ENCODE measurements around the gene ZBTB6.

The ZBTB6 gene

GRCh38 chr9:122912964-122913673 lies at the start of gene ZBTB6:
TSS of gene ZBTB6 (minus strand) at chr9:122913323. CDS start at chr9:122912072, 1,251 bp downstream.
- Histone ChIP-seq H3K4me1 (ENCODE audit: control insufficient read depth in 1 of 2, insufficient read depth in 2 of 2, low read length in 2 of 2) (peaks cover 13 to 14% of the 10 kb centered on the region in 2 donors), H3K27ac (ENCODE audit: low read depth, low read length) (peak within 1 kb of the TSS; percentile 71), H3K9me3 (ENCODE audit: control insufficient read depth in 1 of 2, low read length in 2 of 2) (no peaks in the 10 kb centered on the region), H3K27me3 (ENCODE audit: control insufficient read depth in 1 of 2, insufficient read depth in 2 of 2, low read length in 2 of 2) (no peaks in the 10 kb centered on the region), H3K4me3 (ENCODE audit: low read depth in 1 of 2, low read length in 2 of 2) (peak within 1 kb of the TSS; percentile 84 to 95), H3K36me3 (ENCODE audit: control insufficient read depth in 1 of 2, insufficient read depth in 2 of 2, low read length in 2 of 2) (peaks cover 3 to 15% of the 10 kb centered on the region in 2 donors), H3K9ac (ENCODE audit: low read depth in 1 of 2, low read length in 2 of 2) (peak within 1 kb of the TSS; percentile 72 to 88)

- H3K9ac ChIP-seq (ENCODE audit: low read depth in 1 of 2, low read length in 2 of 2): no peak overlapping the region
- no peak overlapping the region for H3K4me3 ChIP-seq (ENCODE audit: low read depth in 1 of 2, low read length in 2 of 2)
- H3K36me3 ChIP-seq (ENCODE audit: control insufficient read depth in 1 of 2, insufficient read depth in 2 of 2, low read length in 2 of 2): peaks cover 0 to 3% of the 10 kb centered on the region in 2 donors
- no peaks in the 10 kb centered on the region for H3K27me3 ChIP-seq (ENCODE audit: control insufficient read depth in 1 of 2, insufficient read depth in 2 of 2, low read length in 2 of 2)
- no peaks in the 10 kb centered on the region for H3K4me1 ChIP-seq (ENCODE audit: control insufficient read depth in 1 of 2, insufficient read depth in 2 of 2, low read length in 2 of 2)
- H3K27ac ChIP-seq (ENCODE audit: low read depth, low read length): no peak overlapping the region
- H3K9me3 ChIP-seq (ENCODE audit: control insufficient read depth in 1 of 2, low read length in 2 of 2): no peaks in the 10 kb centered on the region
These were observed 48.0 kb upstream of the ZBTB6 start for GRCh38 chr9:122961139-122961538.

GRCh38 chr9:122955961-122956360 lies 42.8 kb upstream of the ZBTB6 start:
- Histone ChIP-seq H3K27me3 (ENCODE audit: control insufficient read depth in 1 of 2, insufficient read depth in 2 of 2, low read length in 2 of 2) (no peaks in the 10 kb centered on the region), H3K27ac (ENCODE audit: low read depth, low read length) (no peak overlapping the region), H3K4me1 (ENCODE audit: control insufficient read depth in 1 of 2, insufficient read depth in 2 of 2, low read length in 2 of 2) (peaks cover 0 to 10% of the 10 kb centered on the region in 2 donors), H3K36me3 (ENCODE audit: control insufficient read depth in 1 of 2, insufficient read depth in 2 of 2, low read length in 2 of 2) (no peaks in the 10 kb centered on the region), H3K4me3 (ENCODE audit: low read depth in 1 of 2, low read length in 2 of 2) (no peak overlapping the region), H3K9ac (ENCODE audit: low read depth in 1 of 2, low read length in 2 of 2) (no peak overlapping the region), H3K9me3 (ENCODE audit: control insufficient read depth in 1 of 2, low read length in 2 of 2) (no peaks in the 10 kb centered on the region)

GRCh38 chr9:122954253-122954691 lies 41.1 kb upstream of the ZBTB6 start:
- Histone ChIP-seq H3K36me3 (ENCODE audit: control insufficient read depth in 1 of 2, insufficient read depth in 2 of 2, low read length in 2 of 2) (no peaks in the 10 kb centered on the region), H3K27me3 (ENCODE audit: control insufficient read depth in 1 of 2, insufficient read depth in 2 of 2, low read length in 2 of 2) (no peaks in the 10 kb centered on the region), H3K4me3 (ENCODE audit: low read depth in 1 of 2, low read length in 2 of 2) (no peak overlapping the region), H3K9ac (ENCODE audit: low read depth in 1 of 2, low read length in 2 of 2) (no peak overlapping the region), H3K9me3 (ENCODE audit: control insufficient read depth in 1 of 2, low read length in 2 of 2) (no peaks in the 10 kb centered on the region), H3K27ac (ENCODE audit: low read depth, low read length) (no peak overlapping the region), H3K4me1 (ENCODE audit: control insufficient read depth in 1 of 2, insufficient read depth in 2 of 2, low read length in 2 of 2) (peaks cover 0 to 10% of the 10 kb centered on the region in 2 donors)

GRCh38 chr9:122951056-122951455 lies 37.9 kb upstream of the ZBTB6 start:
- H3K4me3 ChIP-seq (ENCODE audit: low read depth in 1 of 2, low read length in 2 of 2): no peak overlapping the region
- no peaks in the 10 kb centered on the region for H3K36me3 ChIP-seq (ENCODE audit: control insufficient read depth in 1 of 2, insufficient read depth in 2 of 2, low read length in 2 of 2)
- H3K9me3 ChIP-seq (ENCODE audit: control insufficient read depth in 1 of 2, low read length in 2 of 2): no peaks in the 10 kb centered on the region
- H3K9ac ChIP-seq (ENCODE audit: low read depth in 1 of 2, low read length in 2 of 2): no peak overlapping the region
- H3K27me3 ChIP-seq (ENCODE audit: control insufficient read depth in 1 of 2, insufficient read depth in 2 of 2, low read length in 2 of 2): no peaks in the 10 kb centered on the region
- H3K4me1 ChIP-seq (ENCODE audit: control insufficient read depth in 1 of 2, insufficient read depth in 2 of 2, low read length in 2 of 2): peaks cover 0 to 38% of the 10 kb centered on the region in 2 donors
- no peak overlapping the region for H3K27ac ChIP-seq (ENCODE audit: low read depth, low read length)

- Histone ChIP-seq H3K9me3 (ENCODE audit: control insufficient read depth in 1 of 2, low read length in 2 of 2) (no peaks in the 10 kb centered on the region), H3K27ac (ENCODE audit: low read depth, low read length) (no peak overlapping the region), H3K4me1 (ENCODE audit: control insufficient read depth in 1 of 2, insufficient read depth in 2 of 2, low read length in 2 of 2) (peaks cover 0 to 43% of the 10 kb centered on the region in 2 donors)
These were observed 37.1 kb upstream of the ZBTB6 start for GRCh38 chr9:122950263-122950662.

GRCh38 chr9:122949696-122950095 lies 36.6 kb upstream of the ZBTB6 start:
- H3K27ac ChIP-seq (ENCODE audit: low read depth, low read length): no peak overlapping the region
- no peaks in the 10 kb centered on the region for H3K9me3 ChIP-seq (ENCODE audit: control insufficient read depth in 1 of 2, low read length in 2 of 2)
- H3K4me3 ChIP-seq (ENCODE audit: low read depth in 1 of 2, low read length in 2 of 2): no peak overlapping the region
- H3K4me1 ChIP-seq (ENCODE audit: control insufficient read depth in 1 of 2, insufficient read depth in 2 of 2, low read length in 2 of 2): peaks cover 0 to 40% of the 10 kb centered on the region in 2 donors
- no peaks in the 10 kb centered on the region for H3K27me3 ChIP-seq (ENCODE audit: control insufficient read depth in 1 of 2, insufficient read depth in 2 of 2, low read length in 2 of 2)
- H3K9ac ChIP-seq (ENCODE audit: low read depth in 1 of 2, low read length in 2 of 2): no peak overlapping the region
- H3K36me3 ChIP-seq (ENCODE audit: control insufficient read depth in 1 of 2, insufficient read depth in 2 of 2, low read length in 2 of 2): no peaks in the 10 kb centered on the region

More at GRCh38 chr9:122950263-122950662, 37.1 kb upstream of the ZBTB6 start:
- Histone ChIP-seq H3K4me3 (ENCODE audit: low read depth in 1 of 2, low read length in 2 of 2) (no peak overlapping the region), H3K9ac (ENCODE audit: low read depth in 1 of 2, low read length in 2 of 2) (no peak overlapping the region), H3K27me3 (ENCODE audit: control insufficient read depth in 1 of 2, insufficient read depth in 2 of 2, low read length in 2 of 2) (no peaks in the 10 kb centered on the region), H3K36me3 (ENCODE audit: control insufficient read depth in 1 of 2, insufficient read depth in 2 of 2, low read length in 2 of 2) (no peaks in the 10 kb centered on the region)

- Histone ChIP-seq H3K4me3 (ENCODE audit: low read depth in 1 of 2, low read length in 2 of 2) (no peak overlapping the region), H3K9me3 (ENCODE audit: control insufficient read depth in 1 of 2, low read length in 2 of 2) (no peaks in the 10 kb centered on the region), H3K4me1 (ENCODE audit: control insufficient read depth in 1 of 2, insufficient read depth in 2 of 2, low read length in 2 of 2) (peaks cover 0 to 39% of the 10 kb centered on the region in 2 donors), H3K27me3 (ENCODE audit: control insufficient read depth in 1 of 2, insufficient read depth in 2 of 2, low read length in 2 of 2) (no peaks in the 10 kb centered on the region), H3K36me3 (ENCODE audit: control insufficient read depth in 1 of 2, insufficient read depth in 2 of 2, low read length in 2 of 2) (no peaks in the 10 kb centered on the region), H3K27ac (ENCODE audit: low read depth, low read length) (no peak overlapping the region), H3K9ac (ENCODE audit: low read depth in 1 of 2, low read length in 2 of 2) (peak overlapping the region in 1 of 2 donors; percentile 4)
These were observed 35.2 kb upstream of the ZBTB6 start for GRCh38 chr9:122948313-122948712.

GRCh38 chr9:122946461-122947005 lies 33.4 kb upstream of the ZBTB6 start:
- no peak overlapping the region for H3K9ac ChIP-seq (ENCODE audit: low read depth in 1 of 2, low read length in 2 of 2)
- H3K36me3 ChIP-seq (ENCODE audit: control insufficient read depth in 1 of 2, insufficient read depth in 2 of 2, low read length in 2 of 2): no peaks in the 10 kb centered on the region
- peaks cover 11 to 47% of the 10 kb centered on the region in 2 donors for H3K4me1 ChIP-seq (ENCODE audit: control insufficient read depth in 1 of 2, insufficient read depth in 2 of 2, low read length in 2 of 2)
- no peak overlapping the region for H3K27ac ChIP-seq (ENCODE audit: low read depth, low read length)
- H3K4me3 ChIP-seq (ENCODE audit: low read depth in 1 of 2, low read length in 2 of 2): no peak overlapping the region
- no peaks in the 10 kb centered on the region for H3K9me3 ChIP-seq (ENCODE audit: control insufficient read depth in 1 of 2, low read length in 2 of 2)
- no peaks in the 10 kb centered on the region for H3K27me3 ChIP-seq (ENCODE audit: control insufficient read depth in 1 of 2, insufficient read depth in 2 of 2, low read length in 2 of 2)

GRCh38 chr9:122944960-122945888 lies 32.1 kb upstream of the ZBTB6 start:
- Histone ChIP-seq H3K36me3 (ENCODE audit: control insufficient read depth in 1 of 2, insufficient read depth in 2 of 2, low read length in 2 of 2) (no peaks in the 10 kb centered on the region), H3K27me3 (ENCODE audit: control insufficient read depth in 1 of 2, insufficient read depth in 2 of 2, low read length in 2 of 2) (no peaks in the 10 kb centered on the region), H3K9ac (ENCODE audit: low read depth in 1 of 2, low read length in 2 of 2) (no peak overlapping the region), H3K4me3 (ENCODE audit: low read depth in 1 of 2, low read length in 2 of 2) (no peak overlapping the region), H3K9me3 (ENCODE audit: control insufficient read depth in 1 of 2, low read length in 2 of 2) (no peaks in the 10 kb centered on the region), H3K27ac (ENCODE audit: low read depth, low read length) (no peak overlapping the region), H3K4me1 (ENCODE audit: control insufficient read depth in 1 of 2, insufficient read depth in 2 of 2, low read length in 2 of 2) (peaks cover 15 to 48% of the 10 kb centered on the region in 2 donors)
